HG02623 (cell line): ENCODE measurements around the gene KCNK3.
"Not testable (repeated sequence)": the region's sequence is repeated elsewhere in the genome, so short reads cannot be mapped to it uniquely, and the experiment has no call there.

Experiments used
- ATAC-seq: cut with Tn5 transposase; IDR thresholded peaks from one replicate; pipeline ENCODE4 v1.9.1; 2021; ENCODE audit warnings: moderate library complexity; ENCODE audit not compliant: unreplicated experiment

KCNK3 gene

DNA sequence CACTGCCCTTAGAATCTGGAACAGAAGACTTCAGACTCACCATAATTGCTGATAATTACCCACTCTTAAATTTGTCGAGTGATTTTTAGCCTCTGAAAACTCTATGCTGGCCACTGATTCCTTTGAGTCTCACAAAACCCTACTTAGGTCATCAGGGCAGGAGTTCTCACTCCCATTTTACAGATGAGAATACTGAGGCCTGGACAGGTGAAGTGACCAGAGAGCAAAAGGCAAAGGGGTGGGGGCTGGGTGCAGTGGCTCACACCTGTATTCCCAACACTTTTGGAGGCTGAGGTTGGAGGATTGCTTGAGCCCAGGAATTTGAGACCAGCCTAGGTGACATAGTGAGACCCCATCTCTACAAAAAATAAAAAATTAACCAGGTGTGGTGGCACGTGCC, 36.8 kb downstream of the KCNK3 start:
- no peak for ATAC-seq

DNA sequence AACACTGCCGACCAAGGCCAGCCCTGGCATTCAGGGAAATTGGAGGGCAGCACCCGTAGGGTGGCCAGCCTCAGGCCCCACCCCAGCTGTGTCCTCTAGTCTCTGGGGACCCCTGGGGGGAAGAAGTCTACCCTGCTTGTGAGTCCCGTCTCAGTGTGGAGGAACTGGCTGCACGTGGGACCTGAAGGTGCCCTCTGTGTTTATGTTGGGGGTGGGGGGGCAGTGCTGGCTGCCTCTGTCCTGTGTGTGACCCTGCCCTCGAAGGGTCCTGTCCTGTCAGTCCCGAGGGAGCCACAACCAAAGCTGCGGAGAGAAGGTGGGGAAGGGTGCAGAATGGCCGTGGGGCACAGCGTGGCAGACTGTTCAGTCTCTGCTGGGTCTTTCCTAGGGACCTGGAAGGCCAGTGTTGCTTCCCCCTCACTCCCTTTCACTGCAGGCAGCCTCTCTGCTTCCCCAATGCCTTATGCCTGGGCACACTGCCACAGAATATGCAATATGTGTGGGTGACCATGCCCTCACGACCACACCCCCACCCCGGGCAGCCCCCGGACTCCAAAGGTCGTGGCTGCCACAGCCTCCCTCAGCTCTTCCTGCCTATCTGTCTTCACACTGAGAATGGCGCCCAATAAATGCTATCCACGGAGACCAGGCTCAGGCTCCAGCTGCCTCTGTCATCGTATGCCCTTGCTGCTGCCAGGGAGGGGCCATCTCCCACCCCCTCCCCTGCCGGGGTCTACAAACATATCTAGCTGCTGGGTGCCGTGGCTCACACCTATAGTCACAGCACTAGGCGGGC, 38.2 kb downstream of the KCNK3 start:
- ATAC-seq, result no peak

GRCh38 chr2:26731714-26732113, 39.2 kb downstream of the KCNK3 start:
- no peak for ATAC-seq

- ATAC-seq, result no peak
Observed at GRCh38 chr2:26732446-26732845, 39.9 kb downstream of the KCNK3 start.

DNA sequence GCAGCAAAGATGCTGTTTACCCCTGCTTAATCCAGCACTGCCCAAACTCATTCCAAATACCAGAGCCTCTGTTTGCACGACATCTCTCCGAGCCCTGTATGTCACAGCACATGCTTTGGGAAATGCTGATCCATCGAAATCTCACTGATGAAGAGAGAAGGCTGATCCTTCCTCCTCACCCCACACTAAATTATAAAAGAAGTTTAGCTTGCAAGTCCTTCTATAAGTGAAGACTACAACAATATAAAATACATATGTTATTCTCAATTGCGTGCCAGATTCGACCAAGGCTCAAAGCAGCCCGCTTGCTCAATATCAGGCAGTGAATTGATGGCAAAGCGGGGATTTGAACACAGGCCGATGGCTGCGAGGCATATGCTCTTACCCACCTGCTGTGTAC, 40.9 kb downstream of the KCNK3 start:
- no peak for ATAC-seq

- ATAC-seq, result no peak
Observed at GRCh38 chr2:26735097-26735496, 42.6 kb downstream of the KCNK3 start.

DNA sequence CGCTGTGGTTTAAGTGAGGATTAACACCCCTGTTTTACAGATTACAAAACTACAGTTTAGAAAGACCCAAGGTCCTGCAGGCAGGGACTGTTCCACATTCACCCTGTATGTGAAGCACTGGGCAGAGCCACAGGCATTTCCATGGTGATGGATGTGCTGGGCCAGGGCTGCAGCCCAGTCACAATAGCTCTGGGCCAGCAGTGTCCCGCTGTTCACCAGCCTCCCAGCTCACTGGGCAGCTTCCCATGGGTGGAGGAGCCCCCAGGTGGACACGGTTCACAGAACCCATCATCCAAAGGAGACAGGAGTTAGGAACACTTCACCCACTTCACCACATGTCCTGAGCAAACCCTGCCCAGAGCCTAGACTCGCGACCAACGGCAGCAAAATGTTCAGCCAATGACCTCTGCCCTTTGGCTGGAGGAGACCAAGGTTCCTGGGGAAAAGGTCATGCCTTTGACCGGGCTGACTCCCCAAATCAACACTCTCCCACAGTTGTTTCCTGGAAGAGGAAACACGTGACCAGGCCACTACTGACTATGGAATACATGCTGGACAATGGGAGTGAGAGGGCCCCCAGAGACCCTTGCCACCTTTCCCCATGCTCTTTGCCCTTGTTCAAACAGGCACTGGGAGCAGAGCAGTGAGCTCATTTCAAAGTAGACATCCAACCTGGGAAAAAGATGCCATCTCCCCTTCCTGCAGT, 43.5 kb downstream of the KCNK3 start:
- ATAC-seq, result no peak

- no peak for ATAC-seq
Observed at GRCh38 chr2:26737221-26737620, 44.7 kb downstream of the KCNK3 start.

DNA sequence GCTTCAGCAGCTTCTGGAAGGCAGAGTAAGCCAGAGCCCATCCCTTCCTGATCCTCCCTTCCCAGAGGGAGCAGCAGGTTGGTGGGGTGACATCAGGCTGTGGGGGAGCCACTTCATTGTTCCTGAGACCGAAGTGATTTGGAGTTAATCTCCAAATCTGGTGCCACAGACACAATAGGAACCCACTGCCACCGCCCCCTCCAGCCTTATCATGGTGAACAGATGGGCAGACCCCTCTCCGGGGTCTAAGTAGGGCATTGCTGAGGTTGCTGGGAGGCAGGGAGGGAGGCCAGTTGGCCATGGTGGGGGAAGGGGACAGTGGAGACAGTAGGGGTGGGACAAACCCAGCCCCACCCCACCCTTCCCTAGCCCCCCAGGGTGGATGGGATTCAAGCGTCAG, 46.0 kb downstream of the KCNK3 start:
- ATAC-seq, result no peak

GRCh38 chr2:26739514-26739913, 47.0 kb downstream of the KCNK3 start:
- ATAC-seq, result no peak

DNA sequence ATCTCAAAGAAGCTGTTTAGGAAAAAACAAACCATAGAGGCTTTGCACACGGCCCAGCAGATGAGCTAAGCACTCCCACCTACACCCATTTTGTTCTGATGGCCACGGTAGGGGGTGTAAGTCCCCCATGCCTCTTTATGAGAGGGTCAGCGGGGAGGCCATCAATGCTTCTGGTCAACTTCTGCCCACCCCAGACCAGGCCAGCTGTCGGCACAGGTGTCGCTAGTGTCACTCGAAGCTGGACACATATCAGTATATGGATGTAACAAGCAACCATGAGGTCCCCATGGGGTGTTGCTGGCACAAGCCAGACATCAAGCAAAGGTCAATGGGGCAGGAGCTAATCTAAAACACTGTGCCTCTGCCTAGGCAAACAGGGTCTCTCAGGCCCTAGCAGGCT, 47.8 kb downstream of the KCNK3 start:
- ATAC-seq, result no peak

DNA sequence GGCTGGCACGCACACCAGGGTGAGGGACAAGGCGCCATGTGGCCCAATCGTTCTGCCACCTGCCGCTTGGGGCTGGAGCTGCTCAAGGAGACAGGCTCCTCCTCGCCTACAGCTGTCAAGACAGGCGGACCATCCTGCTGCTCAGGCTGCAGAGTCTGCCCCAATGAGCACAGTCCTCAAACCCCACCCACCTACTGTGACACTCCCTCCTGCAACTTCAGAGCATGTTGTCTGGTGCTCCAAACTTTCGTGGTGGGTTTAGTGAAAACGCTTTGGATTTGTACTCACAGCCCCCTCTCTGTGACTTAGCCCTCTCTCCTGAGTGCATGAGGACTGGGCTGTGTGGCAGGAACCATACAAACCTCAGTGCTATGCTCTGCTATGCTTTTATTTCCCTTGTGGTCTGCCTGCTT, 48.4 kb downstream of the KCNK3 start:
- no peak for ATAC-seq

- no peak for ATAC-seq
Observed at GRCh38 chr2:26742048-26742770, 49.7 kb downstream of the KCNK3 start.

- ATAC-seq, result no peak
Observed at GRCh38 chr2:26743852-26744251, 51.3 kb downstream of the KCNK3 start.

- no peak for ATAC-seq
Observed at GRCh38 chr2:26744953-26745352, 52.4 kb downstream of the KCNK3 start.

DNA sequence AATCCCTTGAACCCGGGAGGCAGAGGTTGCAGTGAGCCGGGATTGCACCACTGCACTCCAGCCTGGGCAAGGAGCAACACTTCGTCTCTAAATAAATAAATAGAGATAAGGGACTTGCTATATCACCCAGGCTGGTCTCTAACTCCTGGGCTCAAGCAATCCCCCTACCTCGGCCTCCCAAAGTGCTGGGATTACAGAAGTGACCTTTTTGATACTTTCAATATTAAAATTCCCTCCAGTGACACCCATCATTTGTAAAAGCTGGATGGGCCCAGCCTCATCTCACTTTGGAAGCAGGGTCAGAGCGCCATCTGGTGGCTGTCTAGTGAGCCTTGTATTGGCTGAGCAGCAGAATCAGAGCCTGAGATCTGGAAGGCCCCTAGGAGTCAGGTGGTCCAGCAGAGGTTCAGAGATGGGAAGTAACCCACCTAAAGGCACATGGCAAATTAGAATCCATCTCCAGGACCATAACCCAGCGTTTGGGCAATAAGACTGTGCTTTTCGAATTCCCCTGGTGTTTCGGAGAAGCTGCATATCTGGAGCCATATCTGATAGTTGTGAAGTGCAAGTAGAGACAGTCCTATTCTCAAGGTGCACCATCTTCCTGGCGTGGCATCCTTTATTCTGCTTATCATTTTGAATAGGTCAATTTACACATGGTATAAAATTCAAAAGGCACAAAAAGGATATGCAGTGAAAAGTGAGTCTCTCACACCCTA, 53.2 kb downstream of the KCNK3 start:
- ATAC-seq, result no peak

GRCh38 chr2:26746934-26747333, 54.4 kb downstream of the KCNK3 start:
- ATAC-seq, result no peak

DNA sequence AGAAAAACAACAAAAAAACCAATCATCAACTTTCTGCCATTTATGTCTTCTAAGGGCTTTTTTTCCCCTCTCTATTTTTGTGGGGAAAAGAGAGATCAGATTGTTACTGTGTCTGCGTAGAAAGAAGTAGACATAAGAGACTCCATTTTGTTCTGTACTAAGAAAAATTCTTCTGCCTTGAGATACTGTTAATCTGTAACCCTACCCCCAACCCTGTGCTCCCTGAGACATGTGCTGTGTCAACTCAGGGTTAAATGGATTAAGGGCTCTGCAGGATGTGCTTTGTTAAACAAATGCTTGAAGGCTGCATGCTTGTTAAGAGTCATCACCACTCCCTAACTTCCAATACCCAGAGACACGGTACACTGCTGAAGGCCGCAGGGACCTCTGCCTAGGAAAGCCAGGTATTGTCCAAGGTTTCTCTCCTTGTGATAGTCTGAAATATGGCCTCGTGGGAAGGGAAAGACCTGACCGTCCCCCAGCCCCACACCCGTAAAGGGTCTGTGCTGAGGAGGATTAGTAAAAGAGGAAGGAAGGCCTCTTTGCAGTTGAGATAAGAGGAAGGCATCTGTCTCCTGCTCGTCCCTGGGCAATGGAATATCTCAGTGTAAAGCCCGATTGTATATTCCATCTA, 57.4 kb downstream of the KCNK3 start:
- not testable (repeated sequence) for ATAC-seq

GRCh38 chr2:26750467-26750866, 57.9 kb downstream of the KCNK3 start:
- ATAC-seq, result not testable (repeated sequence)

DNA sequence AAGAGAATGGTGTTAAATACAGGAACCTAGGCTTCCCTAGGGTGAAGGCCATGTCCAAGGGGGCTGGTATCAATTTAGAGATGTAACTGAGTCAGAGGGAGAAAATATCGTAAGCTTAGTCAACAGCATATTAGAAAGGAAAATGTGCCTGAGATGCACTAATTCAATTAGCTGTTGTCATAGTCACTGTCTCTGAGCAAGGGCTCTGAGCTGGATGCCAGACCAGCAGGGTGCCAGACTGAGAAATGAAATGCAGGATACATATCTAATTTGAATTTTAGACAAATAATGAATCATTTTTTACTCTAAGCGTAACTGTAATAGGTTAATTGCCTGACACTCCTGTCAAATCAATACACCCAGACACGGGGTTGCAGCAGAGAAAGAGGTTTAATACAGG, 60.1 kb downstream of the KCNK3 start:
- no peak for ATAC-seq

DNA sequence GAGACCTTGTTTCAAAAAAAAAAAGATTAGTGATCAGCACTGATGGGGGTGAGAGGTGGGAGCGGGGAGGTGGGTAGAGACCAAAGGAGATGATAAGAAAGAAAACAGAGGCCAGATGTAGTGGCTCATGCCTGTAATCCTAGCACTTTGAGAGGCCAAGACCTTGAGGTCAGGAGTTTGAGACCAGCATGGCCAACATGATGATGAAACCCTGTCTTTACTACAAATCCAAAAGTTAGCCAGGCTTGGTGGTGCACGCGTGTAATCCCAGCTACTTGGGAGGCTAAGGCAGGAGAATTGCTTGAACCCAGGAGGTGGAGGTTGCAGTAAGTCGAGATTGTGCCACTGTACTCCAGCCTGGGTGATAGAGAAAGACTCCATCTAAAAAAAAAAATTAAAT, 62.0 kb downstream of the KCNK3 start:
- no peak for ATAC-seq
